GM10847 (cell line): Measurements from ENCODE around the gene PARG.
A peak's percentile ranks its signal among the peaks of the same experiment; 100 is the strongest.
"Not testable (repeated sequence)": the region's sequence is repeated elsewhere in the genome, so short reads cannot be mapped to it uniquely, and the experiment has no call there.

Experiments
- POLR2A ChIP-seq: IDR thresholded peaks from 2 replicates; pipeline ENCODE4 v1.6.1; 2011; ENCODE audit not compliant: insufficient read length; ENCODE audit errors: extremely low read depth

Gene PARG

DNA sequence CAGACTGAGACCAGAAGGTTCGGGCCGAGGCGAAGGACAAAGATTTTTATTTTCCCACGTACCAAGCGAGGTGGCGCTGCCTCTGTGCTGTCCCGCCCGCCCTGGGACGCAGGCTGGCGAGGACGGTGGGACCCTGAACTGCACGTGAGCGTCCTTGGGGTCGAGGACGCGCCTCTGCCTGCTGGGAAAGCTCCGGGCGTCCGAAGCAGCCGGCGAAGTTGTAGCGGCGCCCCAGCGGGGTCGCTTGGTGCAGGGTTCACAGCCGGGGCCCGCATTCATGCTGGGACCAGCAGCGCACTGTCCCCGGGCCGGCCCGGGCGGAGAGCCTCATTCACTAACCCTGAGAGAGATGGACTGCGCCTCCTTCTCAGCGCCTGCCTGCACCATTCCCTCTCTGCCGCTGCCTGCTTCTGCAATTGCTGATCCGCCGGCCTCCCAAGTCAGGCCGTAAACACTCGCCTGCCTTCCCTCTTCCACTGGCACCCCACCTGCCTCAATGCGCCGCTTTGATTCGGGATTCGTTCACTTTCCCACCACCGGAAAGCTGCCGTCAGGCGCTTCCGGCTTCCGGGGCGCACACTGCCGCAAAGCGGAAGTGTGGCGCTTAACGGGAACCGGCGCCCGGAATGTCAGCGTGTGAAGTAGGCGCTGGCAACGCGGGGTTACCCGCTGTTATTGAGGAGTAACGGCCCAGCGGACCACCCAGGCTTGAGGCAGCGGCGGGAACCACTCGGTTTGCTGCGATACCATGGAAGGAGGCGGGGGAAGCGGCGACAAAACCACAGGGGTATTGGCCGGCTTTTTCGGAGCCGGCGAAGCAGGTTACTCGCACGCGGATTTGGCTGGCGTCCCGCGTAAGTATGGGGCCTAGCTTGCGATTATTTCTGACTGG is at the start of gene PARG, which contains the start of gene TIMM23B:
Gene PARG, minus strand, starts transcription at position 581 of the 892 bp plus-strand sequence. Its CDS starts 302 bp downstream, at position 279.
Gene TIMM23B, plus strand, starts transcription at position 607 of the 892 bp plus-strand sequence. Its CDS starts 142 bp downstream, at position 749.
- TF ChIP-seq POLR2A = peak; percentile 46

DNA sequence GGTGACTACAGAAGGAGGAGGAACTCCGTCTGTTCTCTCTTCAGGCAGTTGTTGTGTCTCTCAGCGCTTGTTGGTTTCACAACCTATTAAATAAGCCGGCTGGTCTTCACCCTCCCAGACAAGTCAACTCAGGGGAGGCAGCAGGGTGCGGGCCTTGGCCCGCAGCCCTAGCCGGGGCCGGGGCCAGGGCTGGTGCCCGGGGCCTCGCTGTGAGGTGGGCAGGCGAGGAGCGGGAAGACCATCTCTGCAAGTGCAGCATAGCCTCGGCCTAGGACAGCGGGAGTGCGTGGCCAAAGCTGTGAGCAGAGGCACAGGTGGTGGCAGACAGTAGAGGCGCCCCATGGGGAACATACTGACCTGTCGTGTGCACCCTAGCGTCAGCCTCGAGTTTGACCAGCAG is 46.5 kb upstream of the PARG start, which contains the start of gene AGAP6:
Gene AGAP6, plus strand, starts transcription at position 31 of the 400 bp plus-strand sequence. Its CDS starts 310 bp downstream, at position 341.
- not testable (repeated sequence) for TF ChIP-seq POLR2A

DNA sequence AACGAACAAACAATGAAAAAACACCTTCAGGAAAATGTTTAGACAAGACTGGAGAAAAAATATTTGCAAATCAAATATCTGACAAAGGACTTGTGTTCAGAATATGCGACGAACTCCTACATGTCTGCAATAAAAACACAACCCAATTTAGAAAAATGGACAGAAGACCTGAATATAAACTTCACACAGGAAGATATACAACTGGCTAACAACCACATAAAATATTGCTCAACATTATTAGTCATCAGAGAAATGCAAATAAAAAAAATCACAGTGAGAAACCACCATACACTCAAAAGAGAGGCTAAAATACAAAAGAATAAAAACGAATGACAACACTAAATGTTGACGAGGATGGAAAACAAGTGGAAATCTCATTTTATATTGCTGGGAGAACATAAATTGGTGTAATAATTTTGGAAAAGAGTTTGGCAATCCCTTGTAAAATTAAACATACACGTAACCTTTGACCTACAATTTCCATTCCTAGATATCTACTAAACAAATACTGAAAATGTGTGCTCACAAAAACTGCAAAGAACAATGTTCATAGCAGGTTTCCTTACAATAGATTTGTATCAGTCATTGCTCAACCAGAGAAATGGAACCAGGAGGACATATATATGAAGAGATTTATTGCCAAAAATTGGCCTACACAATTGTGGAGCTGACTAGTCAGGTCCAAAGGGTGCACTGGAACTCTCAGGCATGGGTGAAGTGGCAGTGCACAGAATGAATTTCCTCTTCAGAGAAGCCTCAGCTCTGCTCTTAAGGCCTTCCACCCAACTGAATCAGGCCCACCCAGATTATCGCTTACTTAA is 96.8 kb downstream of the PARG start:
- TF ChIP-seq POLR2A = no peak

DNA sequence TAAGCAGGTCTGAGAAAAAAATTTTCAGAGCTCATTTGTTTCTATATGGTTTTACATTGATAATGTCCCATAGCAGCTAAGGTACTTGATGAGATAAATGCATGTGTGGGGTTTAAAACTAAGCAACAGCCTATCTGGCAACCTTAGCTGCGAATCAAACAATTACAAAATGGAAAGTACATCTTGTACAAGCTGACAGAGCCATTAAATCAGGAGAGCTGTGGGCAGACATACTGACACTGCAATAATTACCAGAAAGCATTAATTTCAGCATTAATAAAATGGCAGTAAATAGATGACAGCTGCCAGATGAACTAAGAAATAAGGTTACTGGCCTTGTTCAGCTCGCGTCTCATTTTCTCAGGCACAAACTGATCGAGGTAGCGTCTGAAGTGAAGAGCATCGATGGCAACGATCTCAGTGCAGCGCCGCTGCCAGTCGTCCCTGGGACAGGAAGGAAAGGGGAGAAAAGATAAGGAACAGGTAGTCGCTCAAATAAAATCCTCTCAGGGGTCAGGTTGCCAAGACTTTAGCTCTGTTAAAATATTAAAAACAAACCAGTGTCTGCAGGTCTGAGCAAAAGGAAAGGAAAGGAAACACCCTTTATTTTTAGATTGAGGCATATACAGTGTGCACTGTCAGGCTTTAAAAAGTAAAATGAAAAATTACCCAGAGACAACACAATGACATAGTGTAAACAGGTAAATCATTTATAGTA is 100.1 kb downstream of the PARG start:
- no peak for TF ChIP-seq POLR2A

- TF ChIP-seq POLR2A = no peak
These were observed 104.1 kb downstream of the PARG start for GRCh38 chr10:49837685-49838084.

GRCh38 chr10:49837051-49837478 is 104.8 kb downstream of the PARG start:
- no peak for TF ChIP-seq POLR2A

DNA sequence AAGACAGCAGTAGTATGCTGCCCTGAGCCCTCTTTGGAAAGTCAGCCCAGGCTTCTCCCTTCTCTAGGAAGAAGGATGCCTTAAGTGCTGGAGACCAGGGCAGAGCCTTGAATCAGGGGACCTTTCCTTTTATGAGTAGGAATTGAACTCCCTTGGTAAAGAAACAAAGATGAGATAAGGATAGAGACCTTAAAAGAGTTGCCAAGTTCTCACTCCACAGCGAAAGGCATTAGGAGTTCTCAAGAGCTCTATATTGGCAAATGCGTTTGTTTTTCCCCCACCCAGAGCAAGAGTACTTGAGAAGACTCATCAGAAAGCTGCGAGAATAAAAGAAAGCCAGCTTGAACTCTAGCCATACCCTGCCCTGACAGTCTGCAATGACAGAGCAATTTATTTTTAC is 106.9 kb downstream of the PARG start:
- no peak for TF ChIP-seq POLR2A

GRCh38 chr10:49834201-49834600 is 107.6 kb downstream of the PARG start:
- no peak for TF ChIP-seq POLR2A

DNA sequence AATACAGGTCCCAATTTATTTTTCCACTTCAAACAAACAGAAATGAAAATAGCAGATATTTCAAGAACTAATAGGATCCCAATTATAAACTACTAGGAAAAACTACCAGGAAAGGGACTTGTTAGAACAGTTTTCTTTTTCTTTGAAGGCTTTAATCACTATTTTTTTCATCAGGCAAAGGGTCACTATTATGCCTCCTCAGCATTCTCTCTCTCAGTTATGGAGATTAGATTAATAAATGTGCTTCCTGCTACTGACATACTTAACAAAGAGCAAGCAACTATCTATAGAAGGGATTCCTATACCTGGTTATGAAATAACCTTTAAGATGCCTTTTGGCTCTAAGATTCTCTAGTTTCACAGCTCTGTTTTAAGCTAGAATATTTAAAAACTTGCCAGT is 108.7 kb downstream of the PARG start:
- TF ChIP-seq POLR2A = no peak

DNA sequence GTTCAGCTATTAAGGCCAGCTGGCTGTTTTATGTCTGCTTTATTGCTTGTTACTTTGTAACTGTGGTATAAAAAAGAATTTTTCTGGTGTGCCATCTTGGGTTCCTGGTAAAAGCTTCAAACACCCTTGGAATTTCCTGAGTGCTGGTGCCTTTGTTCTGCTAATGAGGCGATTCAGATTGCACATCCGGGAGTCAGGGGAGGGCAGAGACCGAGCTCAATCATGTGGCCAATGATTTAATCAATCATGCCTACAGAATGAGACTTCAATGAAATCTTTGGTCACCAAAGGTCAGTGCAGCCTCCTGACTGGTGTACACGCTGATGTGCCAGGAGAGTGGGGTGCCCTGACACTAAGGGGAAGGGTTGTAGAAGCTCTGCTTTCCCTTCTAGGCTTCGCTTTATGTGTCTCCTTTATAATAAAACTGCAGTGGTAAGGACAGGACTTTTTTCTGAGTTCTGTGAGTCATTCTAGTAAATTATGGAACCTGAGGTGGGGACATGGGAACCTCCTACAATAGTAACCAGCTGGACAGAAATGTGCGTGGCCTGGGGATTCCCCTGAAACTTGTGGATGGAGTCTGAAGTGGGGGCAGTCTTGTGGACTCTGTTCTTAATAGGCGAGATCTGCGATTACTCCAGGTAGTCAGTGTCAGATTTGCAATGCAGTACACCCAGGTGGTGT is 110.3 kb downstream of the PARG start:
- TF ChIP-seq POLR2A = no peak

- no peak for TF ChIP-seq POLR2A
These were observed 111.0 kb downstream of the PARG start for GRCh38 chr10:49830846-49831245.

- TF ChIP-seq POLR2A = no peak
These were observed 111.8 kb downstream of the PARG start for GRCh38 chr10:49830016-49830415.

DNA sequence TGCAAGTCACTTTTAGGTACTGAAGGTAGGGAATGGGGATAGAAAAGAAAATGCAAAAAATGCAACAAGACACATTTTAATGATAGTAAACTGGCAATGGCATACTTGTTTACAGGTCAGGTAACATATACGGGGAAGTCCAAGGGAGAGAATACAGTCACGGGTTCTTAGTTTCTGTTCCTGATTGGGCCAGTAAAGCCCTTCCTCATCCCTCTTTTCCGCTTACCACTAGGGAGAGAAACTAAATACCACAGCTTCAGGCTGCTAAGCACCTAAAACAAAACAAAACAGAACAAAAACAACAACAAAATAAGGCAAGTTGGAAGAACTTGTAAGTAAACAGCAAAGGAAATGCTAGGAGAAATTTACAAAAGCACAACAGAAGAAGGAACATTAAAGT is 114.5 kb downstream of the PARG start:
- no peak for TF ChIP-seq POLR2A

DNA sequence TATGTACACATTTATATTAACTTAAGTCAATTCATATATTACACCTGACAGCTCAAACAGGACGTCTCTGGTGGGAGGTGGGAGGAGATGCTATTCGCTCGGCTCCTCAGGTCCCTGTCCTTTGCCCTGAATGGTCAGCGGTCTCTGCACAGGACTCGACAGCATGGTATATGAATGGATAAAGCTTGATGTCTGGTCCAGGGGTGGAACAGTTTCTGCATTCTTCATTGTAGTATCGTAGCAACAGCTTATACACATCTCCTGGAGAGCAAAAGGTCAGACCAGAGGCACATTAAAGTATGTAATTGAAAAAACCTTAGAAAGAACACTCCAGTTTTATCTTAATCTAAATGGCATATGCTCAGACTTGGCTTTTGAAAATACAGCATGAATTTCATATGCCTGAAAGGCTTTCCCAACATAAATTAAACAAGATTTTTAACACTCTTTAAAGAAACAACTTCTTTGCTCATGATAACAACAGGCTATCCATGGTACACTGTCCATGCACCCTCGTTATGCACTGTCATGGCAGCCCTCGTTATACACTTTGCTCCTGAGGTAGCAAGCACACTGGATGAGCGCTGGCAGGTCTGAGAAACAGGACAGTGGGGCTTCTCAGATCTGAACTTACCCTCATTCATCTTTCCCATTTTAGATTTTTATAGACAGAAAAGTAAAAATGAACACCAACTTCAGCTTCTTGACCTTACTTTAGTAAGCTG is 122.4 kb downstream of the PARG start:
- TF ChIP-seq POLR2A = no peak
